K562 (cell line): ENCODE measurements around the gene TMEM30A. TPM values are rescaled to one million over a fixed set of nuclear protein-coding genes. Genes with fewer than 3 reads are reported as not detected.

Experiments used
- ATAC-seq: fragments of 200-7000 bp; cut with Tn5 transposase; 3 replicates; pipeline ENCODE4 v1.9.1; 2020; ENCODE audit warnings: moderate library complexity
- BruUV-seq: library from RNA; stranded (reverse); fragments of 400-500 nt; replicated peaks from 2 replicates; lab custom pipeline; 2021; lab: Mats Ljungman, UMichigan
- CTCF ChIA-PET: fragments of 300-600 bp; formaldehyde crosslinking; extraction: SDS; loops from one replicate; lab custom pipeline; 2021; ENCODE audit warnings: low intra/inter-chr PET ratio; lab: Yijun Ruan, JAX
- POLR2A ChIA-PET: fragments of 300-600, 350-650 bp; sonication (Branson Sonifier 250); formaldehyde crosslinking; extraction: SDS; loops from one replicate; lab custom pipeline; 2021; ENCODE audit warnings: antibody characterized with exemption, inconsistent platforms; lab: Yijun Ruan, JAX
- DNase-seq, 4 experiments: peaks; one replicate each; pipeline versions ENCODE4 v3.0.0 to v3.0.0-alpha.2; 2011 to 2018; ENCODE audit warnings: low spot score in 3 of 4, mixed read lengths in 3 of 4; ENCODE audit errors: extremely low read depth in 1 of 4
- FAIRE-seq: peaks from 2 replicates; lab custom pipeline; 2011; peaks lifted over from hg19 to GRCh38; lab: Jason Lieb, UNC
- H2AFZ ChIP-seq: 2 replicates; pipeline ENCODE4 v1.6.0; 2011; ENCODE audit warnings: low read depth, low read length, control low read depth, inconsistent platforms
- H3K27ac ChIP-seq: fragments of 200-600 bp; 3 replicates; pipeline ENCODE4 v1.8.0; 2011; ENCODE audit warnings: low read depth, mild to moderate bottlenecking, control low read depth, inconsistent platforms, low read length, moderate library complexity, mixed read lengths; ENCODE audit errors: extremely low read depth
- H3K27me3 ChIP-seq, 2 experiments: fragments of 300-600 bp in 1 of 2; 2 replicates in 1 of 2; 3 replicates in 1 of 2; pipeline versions ENCODE4 v1.6.0 to v1.8.0; 2011; ENCODE audit warnings: inconsistent platforms in 2 of 2, low read length in 2 of 2, mild to moderate bottlenecking in 1 of 2, mixed read lengths in 1 of 2, moderate library complexity in 1 of 2; ENCODE audit not compliant: control insufficient read depth in 2 of 2, insufficient read depth in 2 of 2
- H3K36me3 ChIP-seq: fragments of 300-600 bp; 3 replicates; pipeline ENCODE4 v1.8.0; 2011; ENCODE audit warnings: mild to moderate bottlenecking, low read length, inconsistent platforms; ENCODE audit not compliant: control insufficient read depth, insufficient read depth
- H3K4me1 ChIP-seq, 2 experiments: fragments of 200-600 bp in 1 of 2; replicated peaks in 1 of 2; 2 replicates in 1 of 2; 3 replicates in 1 of 2; pipeline versions ENCODE4 v1.5.1 to v1.8.0; 2011; ENCODE audit warnings: inconsistent platforms in 2 of 2, low read length in 2 of 2, mild to moderate bottlenecking in 1 of 2, mixed read lengths in 1 of 2, moderate library complexity in 1 of 2; ENCODE audit not compliant: control insufficient read depth in 2 of 2, insufficient read depth in 2 of 2
- H3K4me2 ChIP-seq: 2 replicates; pipeline ENCODE4 v1.6.1; 2011; ENCODE audit warnings: low read length, control low read depth, inconsistent platforms, mixed read lengths; ENCODE audit not compliant: insufficient read depth
- H3K4me3 ChIP-seq: fragments of 200-600 bp; sonication (generic), shearing (Covaris generic); 2 replicates; pipeline ENCODE4 v1.5.1; 2016; ENCODE audit warnings: control low read depth, inconsistent platforms
- H3K79me2 ChIP-seq: fragments of 200-600 bp; 3 replicates; pipeline ENCODE4 v1.8.0; 2011; ENCODE audit warnings: low read length, inconsistent platforms; ENCODE audit not compliant: control insufficient read depth, insufficient read depth
- H3K9ac ChIP-seq, 2 experiments: 2 replicates each; pipeline versions ENCODE4 v1.6.0 to v1.6.1; 2011; ENCODE audit warnings: low read depth in 2 of 2, low read length in 2 of 2, control low read depth in 1 of 2, inconsistent platforms in 1 of 2, mild to moderate bottlenecking in 1 of 2, mixed read lengths in 1 of 2; ENCODE audit not compliant: insufficient read depth in 1 of 2
- H3K9me1 ChIP-seq: one replicate; pipeline ENCODE4 v1.6.0; 2011; ENCODE audit warnings: inconsistent platforms, mild to moderate bottlenecking, low read length, moderate library complexity; ENCODE audit not compliant: control insufficient read depth, insufficient read depth
- H3K9me3 ChIP-seq: replicated peaks from 2 replicates; pipeline ENCODE4 v1.5.1; 2011; ENCODE audit warnings: low read depth, low read length, inconsistent platforms; ENCODE audit not compliant: control insufficient read depth, insufficient read depth
- H4K20me1 ChIP-seq: replicated peaks from 2 replicates; pipeline ENCODE4 v1.6.1; 2011; ENCODE audit warnings: low read length, inconsistent platforms, mixed read lengths; ENCODE audit not compliant: control insufficient read depth, insufficient read depth
- CC2D1A ChIP-seq: fragments of 450-650 bp; IDR thresholded peaks from 2 replicates; pipeline ENCODE4 v1.6.1; 2017; ENCODE audit warnings: mild to moderate bottlenecking
- CREB3 ChIP-seq: fragments of 450-650 bp; conservative IDR thresholded peaks from 2 replicates; pipeline ENCODE4 v1.6.1; 2016; ENCODE audit warnings: missing genetic modification characterization, low read depth, mild to moderate bottlenecking, missing compliant biosample characterization, moderate library complexity
- ELF4 ChIP-seq: fragments of 450-650 bp; formaldehyde crosslinking; IDR thresholded peaks from 2 replicates; pipeline ENCODE4 v1.4.0; 2022; ENCODE audit warnings: missing genetic modification characterization
- EWSR1 ChIP-seq: fragments of 450-650 bp; IDR thresholded peaks from 2 replicates; pipeline ENCODE4 v1.6.1; 2018; ENCODE audit warnings: borderline replicate concordance, mild to moderate bottlenecking, low read depth, moderate library complexity; ENCODE audit not compliant: partially characterized antibody
- FOXK2 ChIP-seq, 2 experiments: fragments of 450-650 bp; IDR thresholded peaks in 1 of 2; conservative IDR thresholded peaks in 1 of 2; 2 replicates each; pipeline ENCODE4 v1.6.1; 2016; ENCODE audit warnings: low read depth in 2 of 2, mild to moderate bottlenecking in 1 of 2
- GTF3C2 ChIP-seq: IDR thresholded peaks from 3 replicates; pipeline ENCODE4 v1.6.1; 2011; ENCODE audit warnings: borderline replicate concordance, mild to moderate bottlenecking, moderate library complexity; ENCODE audit not compliant: insufficient read length; ENCODE audit errors: extremely low read depth
- HDAC1 ChIP-seq, 2 experiments: fragments of 450-650 bp; IDR thresholded peaks; 2 replicates each; pipeline ENCODE4 v1.6.1; 2016 to 2017; ENCODE audit warnings: inconsistent platforms in 1 of 2, mild to moderate bottlenecking in 1 of 2, moderate library complexity in 1 of 2
- KHSRP ChIP-seq: fragments of 450-650 bp; IDR thresholded peaks from 2 replicates; pipeline ENCODE4 v1.6.1; 2017
- LEF1 ChIP-seq: fragments of 450-650 bp; IDR thresholded peaks from 2 replicates; pipeline ENCODE4 v1.6.1; 2016; ENCODE audit warnings: mild to moderate bottlenecking
- NCOR1 ChIP-seq: fragments of 450-650 bp; IDR thresholded peaks from 2 replicates; pipeline ENCODE4 v1.6.1; 2016; ENCODE audit warnings: mild to moderate bottlenecking, moderate library complexity
- RBM34 ChIP-seq: fragments of 200-400 bp; formaldehyde crosslinking; IDR thresholded peaks from 2 replicates; pipeline ENCODE4 v1.6.1; 2018; ENCODE audit warnings: low read length, borderline replicate concordance; ENCODE audit not compliant: insufficient read depth
- TCF15 ChIP-seq: fragments of 250-450 bp; sonication (Bioruptor Pico); IDR thresholded peaks from 2 replicates; pipeline ENCODE4 v1.8.0; 2022; ENCODE audit warnings: moderate library complexity, mild to moderate bottlenecking, inconsistent platforms
- TFE3 ChIP-seq: fragments of 450-650 bp; formaldehyde crosslinking; IDR thresholded peaks from 2 replicates; pipeline ENCODE4 v1.4.0; 2020; ENCODE audit warnings: mild to moderate bottlenecking, mixed read lengths
- ZC3H8 ChIP-seq: fragments of 450-650 bp; IDR thresholded peaks from 2 replicates; pipeline ENCODE4 v1.6.1; 2017
- ZNF133 ChIP-seq: fragments of 250-450 bp; sonication (Bioruptor Pico); IDR thresholded peaks from 2 replicates; pipeline ENCODE4 v1.4.0; 2020; ENCODE audit warnings: mild to moderate bottlenecking
- ZNF717 ChIP-seq: fragments of 250-450 bp; sonication (Bioruptor Pico); IDR thresholded peaks from 2 replicates; pipeline ENCODE4 v1.5.0; 2021
- WGBS: fragments of 100-300 bp; shearing (Covaris generic); methylation state at CpG from one replicate; pipeline ENCODE4 v1.1.6; 2016; ENCODE audit warnings: low coverage, mixed read lengths; ENCODE audit not compliant: insufficient coverage; ENCODE audit errors: missing lambda C conversion rate; 5-methylcytosine and 5-hydroxymethylcytosine counted together
- in situ Hi-C: fragments of 300-500 bp; cut with MboI; formaldehyde crosslinking; loops from 4 replicates; pipeline ENCODE4 v1.15.0; 2018; ENCODE audit warnings: inconsistent platforms, mixed read lengths
- intact Hi-C: fragments of 100-400 bp; cut with micrococcal nuclease; formaldehyde crosslinking; loops from 2 replicates; pipeline ENCODE4 v1.14.2; 2022
- polyA plus RNA-seq, 8 experiments: library from polyadenylated mRNA; depleted of rRNA in 4 of 8; stranded (reverse) in 5 of 8; unstranded in 3 of 8; fragments of >200 nt; fragmentation: Nextera tagmentation in 2 of 8; fragmentation: Illumina TruSeq in 1 of 8; extraction: Ambion mirVana in 2 of 8; extraction: Trizol in 1 of 8; gene quantifications; 2 replicates each; pipeline versions ENCODE4 v1.2.1 to v1.2.3, GENCODE V29; 2011 to 2014; ENCODE audit warnings: inconsistent platforms in 1 of 8, missing spikeins in 1 of 8
- total RNA-seq, 7 experiments: library from RNA; depleted of rRNA in 6 of 7; stranded (reverse); fragments of >200 nt in 6 of 7; fragmentation: Illumina TruSeq in 2 of 7; extraction: Trizol in 2 of 7; gene quantifications; 2 replicates each; pipeline versions ENCODE4 v1.2.1 to v1.2.3, GENCODE V29; 2011 to 2021; ENCODE audit warnings: low replicate concordance in 1 of 7

Gene TMEM30A
- total and polyA plus RNA-seq, 9 of the 15 experiments (the other 6 are each of a cell fraction or from before 2014, with no cell fraction given), result 6.5 to 31.2 (median 16.3) TPM

GRCh38 chr6:75268988-75269354, 15.6 kb downstream of the TMEM30A start:
- ChIA-PET POLR2A (interaction anchor here (1.2 to 1.9 kb wide), 2 partner anchors 9 to 15 kb away, joined by 3 to 5 read pairs; partner anchors contain the start of gene TMEM30A), CTCF (no interaction called here)
- H3K36me3 ChIP-seq, result peaks cover 17% of the 10 kb centered on the region; the same call in 2 of the 3 replicates
- H2AFZ ChIP-seq, result no peak overlapping the region
- H4K20me1 ChIP-seq, result 0 out of 2 replicates have a peak, but pooled peaks cover 3% of the 10 kb centered on the region
- ATAC-seq (peak; percentile 29; the same call in 2 of the 3 replicates), DNase-seq (no peak), FAIRE-seq (no peak)
- no peaks in the 10 kb centered on the region for H3K4me1 ChIP-seq
- peaks cover 66% of the 10 kb centered on the region for H3K79me2 ChIP-seq
- H3K4me2 ChIP-seq, result no peak overlapping the region
- in situ Hi-C loops, result loop anchor here (10.0 kb wide), 1 partner anchor 256 kb away; no protein-coding TSS in a partner anchor
- H3K27me3 ChIP-seq, result no peaks in the 10 kb centered on the region
- H3K4me3 ChIP-seq, result no peak overlapping the region
- H3K9ac ChIP-seq, result no peak overlapping the region
- intact Hi-C loops, result no loop called here
- 68% methylated on average over 4 of the region's 4 CpGs for WGBS
- no peaks in the 10 kb centered on the region for H3K9me3 ChIP-seq
- BruUV-seq, result no TSS peak
- no peak for TF ChIP-seq EWSR1
- TF ChIP-seq ZNF717 (CRISPR knock-in tag), result no peak
- TF ChIP-seq HDAC1 (IDR thresholded peaks at IDR 0.05), result no peak
- no peak for TF ChIP-seq ELF4 (CRISPR knock-in tag)
- TF ChIP-seq GTF3C2, result no peak
- no peak for TF ChIP-seq RBM34
- no peak for TF ChIP-seq KHSRP
- TF ChIP-seq CC2D1A, result no peak
- TF ChIP-seq TCF15, result no peak
- TF ChIP-seq NCOR1, result no peak
- TF ChIP-seq TFE3 (CRISPR knock-in tag), result no peak
- TF ChIP-seq CREB3 (tag), result no peak
- TF ChIP-seq FOXK2 (conservative IDR thresholded peaks at IDR 0.05 in 1 of 2, IDR thresholded peaks at IDR 0.05 in 1 of 2; ENCODE audit: low read depth in 2 of 2), result no peak
- TF ChIP-seq ZC3H8, result no peak
- no peak for TF ChIP-seq LEF1
- no peak for TF ChIP-seq ZNF133 (CRISPR knock-in tag)
- no peak overlapping the region for H3K27ac ChIP-seq
- no peaks in the 10 kb centered on the region for H3K9me1 ChIP-seq
